Stimulated activated CD4-positive, alpha-beta T cell treated with anti-CD3 and anti-CD28 coated beads, TNF-alpha, amount 100 ng/mL, for 4 hours (primary cell): Measurements from ENCODE around the gene NAGLU.
"Not testable (repeated sequence)": the region's sequence is repeated elsewhere in the genome, so short reads cannot be mapped to it uniquely, and the experiment has no call there.

Experiments used
- DNase-seq, 3 experiments: peaks; one replicate each; pipeline ENCODE4 v3.0.0-alpha.2; 2020; ENCODE audit warnings: low read depth in 3 of 3

NAGLU gene

GRCh38 chr17:42521666-42522262, 14.3 kb upstream of the NAGLU start:
- no peak for DNase-seq

- no peak for DNase-seq
Measured at GRCh38 chr17:42522263-42522790, 13.7 kb upstream of the NAGLU start.

DNA sequence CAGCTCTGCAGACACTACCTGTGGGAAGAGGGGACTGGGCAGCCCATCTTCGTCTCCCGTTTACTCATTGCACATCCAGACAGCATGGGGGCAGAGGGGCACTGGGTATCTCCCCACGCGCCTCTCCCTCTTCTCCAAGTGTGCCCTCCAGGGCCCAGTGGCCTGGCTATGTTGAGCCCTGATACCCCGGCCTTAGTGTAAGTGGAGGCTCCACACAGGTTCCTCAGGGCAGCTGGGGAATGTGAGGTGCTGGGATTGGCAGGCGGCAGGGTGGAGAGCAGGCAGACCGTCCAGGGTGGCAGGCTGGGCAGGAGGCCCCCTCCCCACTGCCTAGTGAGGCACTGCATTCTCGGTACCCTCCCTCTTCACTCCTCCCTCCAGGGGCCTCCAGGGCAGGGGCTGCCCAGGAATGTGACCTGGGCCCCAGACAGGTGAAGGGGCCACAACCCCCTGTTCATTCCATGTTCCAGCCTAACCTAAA, 13.2 kb upstream of the NAGLU start:
- DNase-seq: no peak

GRCh38 chr17:42525221-42525620, 10.8 kb upstream of the NAGLU start:
- DNase-seq: no peak

- no peak for DNase-seq
Measured at GRCh38 chr17:42526031-42526444, 10.0 kb upstream of the NAGLU start.

DNA sequence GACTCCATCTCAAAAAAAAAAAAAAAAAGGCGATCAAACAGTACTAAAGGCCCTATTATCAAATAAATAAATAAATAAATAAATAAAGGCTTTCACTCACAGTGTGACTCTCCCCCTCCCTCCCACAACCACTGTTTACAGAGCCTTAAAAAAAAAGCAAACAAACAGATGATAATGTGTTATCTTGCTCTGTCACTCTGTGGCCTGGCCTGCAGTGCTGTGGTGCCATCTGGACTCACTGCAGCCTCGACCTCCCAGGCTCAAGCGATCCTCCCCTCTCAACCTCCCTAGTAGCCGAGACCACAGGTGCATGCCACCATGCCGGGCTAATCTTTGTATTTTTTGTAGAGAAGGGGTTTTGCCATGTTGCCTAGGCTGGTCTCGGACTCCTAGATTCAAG, 8.1 kb upstream of the NAGLU start:
- DNase-seq: no peak

GRCh38 chr17:42529061-42529460, 7.0 kb upstream of the NAGLU start:
- DNase-seq: no peak

- no peak for DNase-seq
Measured at GRCh38 chr17:42530952-42531454, 5.0 kb upstream of the NAGLU start.

DNA sequence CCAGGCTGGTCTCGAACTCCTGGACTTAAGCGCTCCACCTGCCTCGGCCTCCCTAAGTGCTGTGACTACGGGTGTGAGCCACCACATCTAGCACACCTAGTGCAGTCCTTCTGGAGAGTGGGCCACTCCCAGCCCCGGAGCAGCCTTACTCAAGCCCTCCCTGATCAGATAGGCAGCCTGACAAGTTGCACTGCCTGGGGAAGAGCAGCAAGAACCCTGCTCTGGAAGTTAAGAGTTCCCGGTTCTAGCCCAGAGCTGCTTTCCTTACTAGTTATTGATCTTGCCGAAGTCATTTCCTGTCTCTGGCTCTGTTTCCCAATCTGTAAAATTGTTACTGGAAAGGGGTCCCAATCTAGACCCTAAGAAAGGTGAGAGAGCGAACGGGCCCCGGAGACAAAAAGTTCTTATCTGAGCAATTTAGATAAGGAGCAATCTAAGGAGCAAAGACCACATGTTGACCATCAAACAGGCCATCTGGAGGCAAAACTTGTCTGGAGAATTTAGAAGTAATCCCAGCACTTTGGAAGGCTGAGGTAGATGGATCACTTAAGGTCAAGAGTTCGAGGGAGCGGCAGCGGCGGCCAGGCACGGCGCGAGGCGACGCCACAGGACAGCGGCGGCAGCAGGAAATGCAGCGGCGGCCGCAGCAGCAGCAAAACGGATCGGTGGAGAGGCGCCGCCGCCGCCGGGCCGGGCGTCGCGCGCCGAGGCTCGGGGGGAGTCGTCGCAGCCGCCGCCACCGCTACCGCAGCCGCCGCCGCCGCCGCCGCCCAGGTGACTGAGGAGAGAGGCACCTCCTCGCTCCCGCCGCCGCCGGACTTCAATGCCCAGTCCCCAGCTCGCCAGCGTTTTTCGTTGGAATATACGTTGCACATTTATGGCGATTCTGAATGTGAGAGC, 4.3 kb upstream of the NAGLU start:
- DNase-seq: peak in 1 of 3 experiments; percentile 20

- no peak for DNase-seq
Measured at GRCh38 chr17:42535155-42536047, 640 bp upstream of the NAGLU start.

- DNase-seq: peak; percentile 46 to 67 (median 49)
Measured at GRCh38 chr17:42536372-42537155, 523 bp downstream of the NAGLU start.

- DNase-seq: no peak
Measured at GRCh38 chr17:42537156-42537805, 1.2 kb downstream of the NAGLU start.

DNA sequence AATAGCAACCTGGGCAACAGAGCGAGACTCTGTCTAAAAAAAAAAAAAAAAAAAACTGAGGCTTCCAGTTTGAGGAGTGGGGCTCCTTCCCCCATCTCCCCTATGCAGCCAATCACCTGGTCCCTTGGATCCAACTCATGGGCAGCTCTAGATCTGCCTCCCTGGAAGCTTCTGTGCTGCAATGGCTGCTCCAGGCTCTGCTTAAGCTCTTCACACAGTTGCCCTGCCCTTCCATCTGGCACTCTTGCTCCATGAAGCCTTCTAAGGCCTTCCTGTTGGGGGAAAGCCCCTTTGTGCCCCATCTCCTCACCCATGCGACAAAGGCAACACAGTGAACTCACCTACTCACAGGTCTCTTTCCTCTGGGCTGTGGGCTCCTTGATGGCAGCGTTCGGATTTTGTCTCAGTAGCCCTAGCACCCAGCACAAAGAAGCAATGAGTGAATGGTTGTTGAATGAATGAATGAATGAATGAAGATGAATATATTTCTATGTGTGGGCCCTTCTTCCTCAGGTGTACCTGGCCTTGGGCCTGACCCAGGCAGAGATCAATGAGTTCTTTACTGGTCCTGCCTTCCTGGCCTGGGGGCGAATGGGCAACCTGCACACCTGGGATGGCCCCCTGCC, 1.9 kb downstream of the NAGLU start:
- no peak for DNase-seq

DNA sequence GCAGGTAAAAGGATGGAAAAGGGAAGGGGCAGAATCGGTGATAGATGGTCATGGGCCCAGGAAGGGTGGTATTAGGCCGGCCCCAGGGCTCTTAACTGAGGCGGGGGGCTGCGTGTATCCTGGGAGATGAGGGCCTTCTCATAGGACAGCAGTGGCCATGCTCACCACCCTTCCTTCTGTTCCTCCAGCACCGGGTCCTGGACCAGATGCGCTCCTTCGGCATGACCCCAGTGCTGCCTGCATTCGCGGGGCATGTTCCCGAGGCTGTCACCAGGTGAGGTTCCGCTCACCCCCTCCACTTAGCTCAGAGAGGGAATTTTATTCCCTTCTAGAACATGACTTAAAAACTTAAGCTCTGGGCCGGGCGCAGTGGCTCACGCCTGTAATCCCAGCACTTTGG, 2.4 kb downstream of the NAGLU start:
- no peak for DNase-seq

DNA sequence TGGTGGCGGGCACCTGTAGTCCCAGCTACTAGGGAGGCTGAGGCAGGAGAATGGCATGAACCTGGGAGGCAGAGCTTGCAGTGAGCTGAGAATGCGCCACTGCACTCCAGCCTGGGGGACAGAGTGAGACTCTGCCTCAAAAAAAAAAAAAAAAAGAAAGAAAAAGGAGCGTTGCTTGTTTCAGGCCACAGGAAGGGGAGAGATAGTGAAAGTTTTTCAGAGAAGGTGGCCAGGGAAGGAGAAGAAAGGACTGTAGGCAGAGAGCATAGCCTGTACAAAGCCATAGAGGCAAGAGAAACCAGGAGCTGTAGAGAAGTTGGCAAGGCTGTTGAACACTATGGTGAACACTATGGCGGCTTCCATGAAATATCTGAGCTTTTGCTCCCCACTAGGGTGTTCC, 4.5 kb downstream of the NAGLU start:
- not testable (repeated sequence) for DNase-seq

DNA sequence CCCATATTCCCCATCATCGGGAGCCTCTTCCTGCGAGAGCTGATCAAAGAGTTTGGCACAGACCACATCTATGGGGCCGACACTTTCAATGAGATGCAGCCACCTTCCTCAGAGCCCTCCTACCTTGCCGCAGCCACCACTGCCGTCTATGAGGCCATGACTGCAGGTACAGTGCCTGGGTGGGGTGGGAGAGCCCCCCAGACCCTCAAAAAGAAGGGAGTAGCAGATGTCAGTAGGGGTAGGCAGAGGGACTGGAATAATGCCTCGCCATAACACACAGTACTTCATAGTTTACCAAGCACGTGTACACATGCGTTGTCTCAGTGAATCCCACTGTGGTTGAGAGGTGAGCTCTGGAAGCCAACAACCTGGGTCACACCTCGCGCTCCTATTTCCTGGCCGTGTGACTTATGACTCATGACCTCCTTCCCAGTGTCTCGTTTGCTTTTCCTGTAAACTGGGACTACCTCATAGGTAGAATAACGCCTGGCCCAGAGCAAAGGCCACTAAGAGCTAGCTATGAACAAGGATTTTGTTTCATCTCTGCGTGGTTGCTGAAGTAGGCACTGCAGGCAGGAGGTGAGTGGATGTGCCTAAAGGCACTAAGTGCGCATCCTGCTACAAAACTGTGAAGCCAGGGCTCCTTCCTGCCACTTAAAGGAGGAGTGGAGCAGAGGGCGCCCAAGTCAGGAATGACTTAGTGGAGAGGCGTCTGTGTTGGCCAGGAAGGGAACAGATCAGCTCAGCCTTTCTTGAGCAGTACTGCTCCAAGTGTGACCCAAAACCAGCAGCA, 5.2 kb downstream of the NAGLU start:
- no peak for DNase-seq

DNA sequence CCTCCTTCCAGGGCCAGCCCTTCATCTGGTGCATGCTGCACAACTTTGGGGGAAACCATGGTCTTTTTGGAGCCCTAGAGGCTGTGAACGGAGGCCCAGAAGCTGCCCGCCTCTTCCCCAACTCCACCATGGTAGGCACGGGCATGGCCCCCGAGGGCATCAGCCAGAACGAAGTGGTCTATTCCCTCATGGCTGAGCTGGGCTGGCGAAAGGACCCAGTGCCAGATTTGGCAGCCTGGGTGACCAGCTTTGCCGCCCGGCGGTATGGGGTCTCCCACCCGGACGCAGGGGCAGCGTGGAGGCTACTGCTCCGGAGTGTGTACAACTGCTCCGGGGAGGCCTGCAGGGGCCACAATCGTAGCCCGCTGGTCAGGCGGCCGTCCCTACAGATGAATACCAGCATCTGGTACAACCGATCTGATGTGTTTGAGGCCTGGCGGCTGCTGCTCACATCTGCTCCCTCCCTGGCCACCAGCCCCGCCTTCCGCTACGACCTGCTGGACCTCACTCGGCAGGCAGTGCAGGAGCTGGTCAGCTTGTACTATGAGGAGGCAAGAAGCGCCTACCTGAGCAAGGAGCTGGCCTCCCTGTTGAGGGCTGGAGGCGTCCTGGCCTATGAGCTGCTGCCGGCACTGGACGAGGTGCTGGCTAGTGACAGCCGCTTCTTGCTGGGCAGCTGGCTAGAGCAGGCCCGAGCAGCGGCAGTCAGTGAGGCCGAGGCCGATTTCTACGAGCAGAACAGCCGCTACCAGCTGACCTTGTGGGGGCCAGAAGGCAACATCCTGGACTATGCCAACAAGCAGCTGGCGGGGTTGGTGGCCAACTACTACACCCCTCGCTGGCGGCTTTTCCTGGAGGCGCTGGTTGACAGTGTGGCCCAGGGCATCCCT, 7.4 kb downstream of the NAGLU start:
- DNase-seq: no peak

DNA sequence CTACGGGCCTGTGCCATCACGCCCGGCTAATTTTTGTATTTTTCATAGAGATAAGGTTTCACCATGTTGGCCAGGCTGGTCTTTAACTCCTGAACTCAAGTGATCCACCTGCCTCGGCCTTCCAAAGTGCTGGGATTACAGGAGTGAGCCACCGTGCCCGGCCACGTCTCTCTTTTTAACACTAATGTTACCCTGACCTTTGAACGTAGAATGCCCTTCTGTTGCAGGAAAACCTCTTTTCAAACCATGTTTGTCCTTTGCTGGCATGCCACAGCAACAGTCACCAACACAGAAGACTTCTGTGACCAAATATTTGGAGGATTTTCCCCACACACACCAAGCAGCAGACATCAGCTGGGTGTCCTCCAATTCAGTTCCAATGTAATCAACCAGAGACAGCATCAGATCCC, 8.8 kb downstream of the NAGLU start:
- no peak for DNase-seq
